Measurements from ENCODE around the gene RIMBP2. TPM values are rescaled to one million over a fixed set of nuclear protein-coding genes. Genes with fewer than 3 reads are reported as not detected.

The RIMBP2 gene
- total and polyA plus RNA-seq, 9 of the 15 experiments (the other 6 are each of a cell fraction or from before 2014, with no cell fraction given): not detected

GRCh38 chr12:130401703-130402102 is 314.4 kb downstream of the RIMBP2 start:
- no peaks in the 10 kb centered on the region for H3K36me3 ChIP-seq (ENCODE audit: control insufficient read depth, insufficient read depth, low read length)
- DNase-seq (ENCODE audit: extremely low read depth in 1 of 4, low spot score in 3 of 4) (peak in 1 of 4 experiments; percentile 13), FAIRE-seq (no peak), ATAC-seq (peak; percentile 53)
- no peaks in the 10 kb centered on the region for H3K79me2 ChIP-seq (ENCODE audit: control insufficient read depth, insufficient read depth, low read length)
- intact Hi-C loops (cut with micrococcal nuclease) (loop anchor here (10.0 kb wide), 1 partner anchor 343 kb away; no protein-coding TSS in a partner anchor), in situ Hi-C loops (cut with MboI) (loop anchor here (5.0 kb wide), 1 partner anchor 351 kb away; no protein-coding TSS in a partner anchor)
- CTCF ChIA-PET (ENCODE audit: low intra/inter-chr PET ratio): no interaction called here
- POLR2A ChIA-PET: no interaction called here
- no peak overlapping the region for H3K27ac ChIP-seq (ENCODE audit: extremely low read depth, low read depth, low read length)
- WGBS (ENCODE audit: insufficient coverage, low coverage, missing lambda C conversion rate): 0% methylated on average over 6 of the region's 6 CpGs
- no peaks in the 10 kb centered on the region for H3K4me1 ChIP-seq (replicated peaks in 1 of 2; ENCODE audit: control insufficient read depth in 2 of 2, insufficient read depth in 2 of 2, low read length in 2 of 2)
- no peaks in the 10 kb centered on the region for H3K9me3 ChIP-seq (replicated peaks; ENCODE audit: control insufficient read depth, insufficient read depth, low read depth, low read length)
- no TSS peak for BruUV-seq (replicated peaks)
- no peak overlapping the region for H3K4me2 ChIP-seq (ENCODE audit: insufficient read depth, low read length)
- H2AFZ ChIP-seq (ENCODE audit: low read depth, low read length): no peak overlapping the region
- TF ChIP-seq SIN3B (IDR thresholded peaks at IDR 0.05; ENCODE audit: low read depth): no peak
- TF ChIP-seq RAD21 (CRISPR knock-in tag; conservative IDR thresholded peaks at IDR 0.05 in 1 of 2, IDR thresholded peaks at IDR 0.05 in 1 of 2): peak in 1 of 2 experiments; percentile 71; a peak in 2 of 4 replicates
- TF ChIP-seq, protein P1, sequence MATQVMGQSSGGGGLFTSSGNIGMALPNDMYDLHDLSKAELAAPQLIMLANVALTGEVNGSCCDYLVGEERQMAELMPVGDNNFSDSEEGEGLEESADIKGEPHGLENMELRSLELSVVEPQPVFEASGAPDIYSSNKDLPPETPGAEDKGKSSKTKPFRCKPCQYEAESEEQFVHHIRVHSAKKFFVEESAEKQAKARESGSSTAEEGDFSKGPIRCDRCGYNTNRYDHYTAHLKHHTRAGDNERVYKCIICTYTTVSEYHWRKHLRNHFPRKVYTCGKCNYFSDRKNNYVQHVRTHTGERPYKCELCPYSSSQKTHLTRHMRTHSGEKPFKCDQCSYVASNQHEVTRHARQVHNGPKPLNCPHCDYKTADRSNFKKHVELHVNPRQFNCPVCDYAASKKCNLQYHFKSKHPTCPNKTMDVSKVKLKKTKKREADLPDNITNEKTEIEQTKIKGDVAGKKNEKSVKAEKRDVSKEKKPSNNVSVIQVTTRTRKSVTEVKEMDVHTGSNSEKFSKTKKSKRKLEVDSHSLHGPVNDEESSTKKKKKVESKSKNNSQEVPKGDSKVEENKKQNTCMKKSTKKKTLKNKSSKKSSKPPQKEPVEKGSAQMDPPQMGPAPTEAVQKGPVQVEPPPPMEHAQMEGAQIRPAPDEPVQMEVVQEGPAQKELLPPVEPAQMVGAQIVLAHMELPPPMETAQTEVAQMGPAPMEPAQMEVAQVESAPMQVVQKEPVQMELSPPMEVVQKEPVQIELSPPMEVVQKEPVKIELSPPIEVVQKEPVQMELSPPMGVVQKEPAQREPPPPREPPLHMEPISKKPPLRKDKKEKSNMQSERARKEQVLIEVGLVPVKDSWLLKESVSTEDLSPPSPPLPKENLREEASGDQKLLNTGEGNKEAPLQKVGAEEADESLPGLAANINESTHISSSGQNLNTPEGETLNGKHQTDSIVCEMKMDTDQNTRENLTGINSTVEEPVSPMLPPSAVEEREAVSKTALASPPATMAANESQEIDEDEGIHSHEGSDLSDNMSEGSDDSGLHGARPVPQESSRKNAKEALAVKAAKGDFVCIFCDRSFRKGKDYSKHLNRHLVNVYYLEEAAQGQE (IDR thresholded peaks at IDR 0.05; ENCODE audit: borderline replicate concordance): peak; percentile 35; the same call in 1 of the 2 replicates
- TF ChIP-seq, protein P1 (CRISPR knock-in tag; IDR thresholded peaks at IDR 0.05; ENCODE audit: low read depth): no peak
- TF ChIP-seq ARNT (IDR thresholded peaks at IDR 0.05): no peak
- no peak for TF ChIP-seq ETS2 (tag; IDR thresholded peaks at IDR 0.05; ENCODE audit: borderline replicate concordance, poor library complexity, severe bottlenecking)
- TF ChIP-seq CTCF (IDR thresholded peaks at IDR 0.05 in 2 of 3, conservative IDR thresholded peaks at IDR 0.05 in 1 of 3; ENCODE audit: insufficient read depth in 2 of 3, low read depth in 1 of 3, low read length in 3 of 3): peak; percentile 27 to 43 (median 34); a peak in 4 of 6 replicates
- no peak overlapping the region for H3K4me3 ChIP-seq
- no peaks in the 10 kb centered on the region for H3K9me1 ChIP-seq (ENCODE audit: control insufficient read depth, insufficient read depth, low read length)
- H4K20me1 ChIP-seq (replicated peaks; ENCODE audit: control insufficient read depth, insufficient read depth, low read length): no peaks in the 10 kb centered on the region
- H3K27me3 ChIP-seq (ENCODE audit: control insufficient read depth in 2 of 2, insufficient read depth in 2 of 2, low read length in 2 of 2): peaks cover 3 to 29% of the 10 kb centered on the region in 2 experiments; a peak in 4 of 5 replicates
- no peak overlapping the region for H3K9ac ChIP-seq (ENCODE audit: insufficient read depth in 1 of 2, low read depth in 2 of 2, low read length in 2 of 2)

Measured in K562 (cell line).